HepG2 (cell line): Measurements from ENCODE around the gene SUN1. TPM values are rescaled to one million over a fixed set of nuclear protein-coding genes. Genes with fewer than 3 reads are reported as not detected.

Source experiments
- ERF ChIP-seq: IDR thresholded peaks from 2 replicates; pipeline ENCODE4 v1.6.1; 2018; ENCODE audit warnings: missing biosample characterization, missing genetic modification reagents
- FOXO1 ChIP-seq: sonication (generic); formaldehyde crosslinking; IDR thresholded peaks from 2 replicates; pipeline ENCODE4 v1.4.0; 2020; ENCODE audit warnings: missing genetic modification reagents
- HDAC1 ChIP-seq: sonication (generic); formaldehyde crosslinking; IDR thresholded peaks from 2 replicates; pipeline ENCODE4 v1.5.1; 2020; ENCODE audit warnings: mild to moderate bottlenecking, missing genetic modification reagents
- MYC ChIP-seq: sonication (generic); formaldehyde crosslinking; IDR thresholded peaks from 2 replicates; pipeline ENCODE4 v1.9.0; 2021; ENCODE audit warnings: missing genetic modification reagents, borderline replicate concordance
- NR3C1 ChIP-seq: sonication (generic); formaldehyde crosslinking; IDR thresholded peaks from 2 replicates; pipeline ENCODE4 v1.4.0; 2020; ENCODE audit warnings: missing genetic modification reagents
- PAF1 ChIP-seq: IDR thresholded peaks from 2 replicates; pipeline ENCODE4 v1.6.1; 2016; ENCODE audit warnings: missing genetic modification reagents, missing compliant biosample characterization
- RXRA ChIP-seq: sonication (generic); formaldehyde crosslinking; IDR thresholded peaks from 2 replicates; pipeline ENCODE4 v1.5.1; 2020; ENCODE audit warnings: missing genetic modification reagents
- SIX1 ChIP-seq: sonication (generic); formaldehyde crosslinking; IDR thresholded peaks from 2 replicates; pipeline ENCODE4 v1.4.0; 2020; ENCODE audit warnings: missing genetic modification reagents, borderline replicate concordance
- SNAI1 ChIP-seq: sonication (generic); formaldehyde crosslinking; IDR thresholded peaks from 2 replicates; pipeline ENCODE4 v1.5.0; 2020; ENCODE audit warnings: mild to moderate bottlenecking, missing genetic modification reagents, borderline replicate concordance
- SP5 ChIP-seq: IDR thresholded peaks from 2 replicates; pipeline ENCODE4 v1.6.1; 2016; ENCODE audit warnings: low read depth, borderline replicate concordance
- TEF ChIP-seq: sonication (generic); formaldehyde crosslinking; IDR thresholded peaks from 2 replicates; pipeline ENCODE4 v1.5.0; 2020; ENCODE audit warnings: missing genetic modification reagents
- ZFY ChIP-seq: sonication (generic); formaldehyde crosslinking; IDR thresholded peaks from 2 replicates; pipeline ENCODE4 v1.4.0; 2020; ENCODE audit warnings: missing genetic modification reagents
- ZHX1 ChIP-seq: sonication (generic); formaldehyde crosslinking; IDR thresholded peaks from 2 replicates; pipeline ENCODE4 v1.8.1; 2022; ENCODE audit warnings: low read depth, mild to moderate bottlenecking, missing genetic modification reagents
- ZNF101 ChIP-seq: sonication (generic); formaldehyde crosslinking; IDR thresholded peaks from 2 replicates; pipeline ENCODE4 v1.4.0; 2020; ENCODE audit warnings: mild to moderate bottlenecking, low read depth, missing genetic modification reagents, borderline replicate concordance
- ZNF17 ChIP-seq: sonication (generic); formaldehyde crosslinking; IDR thresholded peaks from 2 replicates; pipeline ENCODE4 v1.5.0; 2020; ENCODE audit warnings: mild to moderate bottlenecking, missing genetic modification reagents
- ZNF225 ChIP-seq: sonication (generic); formaldehyde crosslinking; IDR thresholded peaks from 2 replicates; pipeline ENCODE4 v1.4.0; 2020; ENCODE audit warnings: mild to moderate bottlenecking, missing genetic modification reagents
- ZNF263 ChIP-seq: sonication (generic); formaldehyde crosslinking; IDR thresholded peaks from 2 replicates; pipeline ENCODE4 v1.4.0; 2020; ENCODE audit warnings: missing genetic modification reagents
- ZNF281 ChIP-seq: sonication (generic); formaldehyde crosslinking; IDR thresholded peaks from 2 replicates; pipeline ENCODE4 v1.4.0; 2020; ENCODE audit warnings: missing genetic modification reagents, borderline replicate concordance
- ZNF326 ChIP-seq: sonication (generic); formaldehyde crosslinking; IDR thresholded peaks from 2 replicates; pipeline ENCODE4 v1.4.0; 2020; ENCODE audit warnings: missing genetic modification reagents, borderline replicate concordance
- ZNF34 ChIP-seq: sonication (generic); formaldehyde crosslinking; IDR thresholded peaks from 2 replicates; pipeline ENCODE4 v1.4.0; 2020; ENCODE audit warnings: mild to moderate bottlenecking, missing genetic modification reagents, borderline replicate concordance
- ZNF441 ChIP-seq: sonication (generic); formaldehyde crosslinking; IDR thresholded peaks from 2 replicates; pipeline ENCODE4 v1.7.0; 2021; ENCODE audit warnings: missing genetic modification reagents, borderline replicate concordance
- ZNF501 ChIP-seq: sonication (generic); formaldehyde crosslinking; IDR thresholded peaks from 2 replicates; pipeline ENCODE4 v1.5.1; 2020; ENCODE audit warnings: mild to moderate bottlenecking, moderate library complexity, missing genetic modification reagents
- ZNF619 ChIP-seq: sonication (generic); formaldehyde crosslinking; IDR thresholded peaks from 2 replicates; pipeline ENCODE4 v1.4.0; 2020; ENCODE audit warnings: mild to moderate bottlenecking, missing genetic modification reagents
- ZNF629 ChIP-seq: sonication (generic); formaldehyde crosslinking; conservative IDR thresholded peaks from 2 replicates; pipeline ENCODE4 v1.5.0; 2020; ENCODE audit warnings: missing genetic modification reagents
- ZNF75D ChIP-seq: sonication (generic); formaldehyde crosslinking; IDR thresholded peaks from 2 replicates; pipeline ENCODE4 v1.8.1; 2023; ENCODE audit warnings: missing genetic modification reagents, mild to moderate bottlenecking, borderline replicate concordance
- polyA plus RNA-seq, 8 experiments: library from polyadenylated mRNA; depleted of rRNA in 3 of 8; stranded (reverse) in 7 of 8; unstranded in 1 of 8; fragments of >200 nt; fragmentation: Illumina TruSeq in 4 of 8; extraction: Trizol in 4 of 8; gene quantifications; 2 replicates each; pipeline versions ENCODE4 v1.2.1 to v1.2.3, GENCODE V29; 2011 to 2016; ENCODE audit warnings: low read depth in 4 of 8, missing spikeins in 1 of 8, mixed read lengths in 1 of 8; ENCODE audit not compliant: insufficient read depth in 1 of 8
- total RNA-seq, 5 experiments: library from RNA; depleted of rRNA; stranded (reverse); fragments of >200 nt; fragmentation: Illumina TruSeq; extraction: Trizol; gene quantifications; 2 replicates each; pipeline ENCODE4 v1.2.3, GENCODE V29; 2016; ENCODE audit warnings: low read depth in 1 of 5

SUN1 gene
- total and polyA plus RNA-seq, 2 of the 13 experiments (the other 11 are each of a cell fraction or from before 2014, with no cell fraction given) = 47.0 to 126 TPM

- TF ChIP-seq ZFY (peak; percentile 12; the same call in 1 of the 2 replicates), ZNF101 (no peak), FOXO1 (CRISPR knock-in tag) (no peak), ZNF34 (CRISPR knock-in tag) (no peak), NR3C1 (CRISPR knock-in tag) (no peak), ZNF619 (CRISPR knock-in tag) (no peak), SNAI1 (CRISPR knock-in tag) (peak; percentile 77; the same call in 1 of the 2 replicates), SIX1 (no peak), ZNF629 (CRISPR knock-in tag) (no peak), ZNF75D (no peak), TEF (no peak), ZNF441 (CRISPR knock-in tag) (no peak), PAF1 (CRISPR knock-in tag) (no peak), ZHX1 (CRISPR knock-in tag) (peak; percentile 10; the same call in 1 of the 2 replicates), MYC (no peak), ZNF225 (CRISPR knock-in tag) (no peak), RXRA (CRISPR knock-in tag) (peak; percentile 32; the same call in 1 of the 2 replicates), ZNF17 (CRISPR knock-in tag) (no peak), SP5 (no peak), ZNF281 (CRISPR knock-in tag) (peak; percentile 60; the same call in 1 of the 2 replicates), ZNF501 (CRISPR knock-in tag) (0 out of 2 replicates have a peak, but pooled peaks have one; percentile 52), HDAC1 (CRISPR knock-in tag) (peak; percentile 48), ZNF263 (CRISPR knock-in tag) (peak; percentile 82), ERF (CRISPR knock-in tag) (peak; percentile 33; the same call in 1 of the 2 replicates), ZNF326 (CRISPR knock-in tag) (no peak)
These were observed 16.7 kb upstream of the SUN1 start (continued) for GRCh38 chr7:815284-816216.
